OCI-M2 (cell line): ENCODE measurements around the gene ACO2.

Source experiments
- DNase-seq: peaks from one replicate; lab custom pipeline; 2025; ENCODE audit not compliant: unreplicated experiment; lab: John Stamatoyannopoulos, UW

The ACO2 gene

DNA sequence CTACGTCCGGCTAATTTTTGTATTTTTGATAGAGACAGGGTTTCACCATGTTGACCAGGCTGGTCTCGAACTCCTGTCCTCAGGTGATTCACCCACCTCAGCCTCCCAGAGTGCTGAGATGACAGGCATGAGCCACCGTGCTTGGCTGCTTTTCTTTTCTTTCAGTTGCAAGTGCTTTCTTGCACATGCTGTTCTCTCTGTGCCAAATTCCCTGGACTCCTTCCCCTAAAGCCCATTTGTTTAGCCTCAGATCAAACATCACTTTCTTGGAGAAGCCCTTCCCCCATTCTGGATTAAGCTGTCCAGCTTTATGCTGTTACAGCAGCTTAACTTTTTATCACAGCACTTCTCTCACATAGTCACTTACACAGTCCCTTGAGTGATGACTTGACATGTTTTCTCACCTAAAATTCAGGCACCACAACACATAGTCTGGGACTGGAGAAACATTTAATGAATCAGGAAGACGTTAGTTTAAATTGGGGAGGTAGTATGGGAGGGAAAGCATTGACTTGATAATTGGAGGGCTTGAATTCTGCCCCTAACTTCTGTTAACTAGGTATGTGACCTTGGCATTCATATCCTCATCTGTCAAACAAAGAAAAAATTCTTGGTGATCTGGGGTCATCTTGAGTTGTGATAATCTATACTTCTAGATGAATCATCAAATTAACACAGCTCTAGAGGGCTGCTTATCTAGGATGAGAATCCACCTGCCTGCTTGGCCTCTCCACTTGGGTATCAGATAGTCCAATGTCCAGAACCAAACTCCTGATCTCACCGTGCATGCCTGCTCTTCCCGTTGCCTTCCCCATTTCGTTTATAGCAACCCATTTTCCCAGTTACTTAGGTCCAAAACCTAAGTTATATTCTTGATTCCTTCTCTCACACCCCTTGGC is 18.4 kb downstream of the ACO2 start:
- no peak for DNase-seq

- DNase-seq = no peak
These were observed 19.2 kb downstream of the ACO2 start for GRCh38 chr22:41488076-41488475.

DNA sequence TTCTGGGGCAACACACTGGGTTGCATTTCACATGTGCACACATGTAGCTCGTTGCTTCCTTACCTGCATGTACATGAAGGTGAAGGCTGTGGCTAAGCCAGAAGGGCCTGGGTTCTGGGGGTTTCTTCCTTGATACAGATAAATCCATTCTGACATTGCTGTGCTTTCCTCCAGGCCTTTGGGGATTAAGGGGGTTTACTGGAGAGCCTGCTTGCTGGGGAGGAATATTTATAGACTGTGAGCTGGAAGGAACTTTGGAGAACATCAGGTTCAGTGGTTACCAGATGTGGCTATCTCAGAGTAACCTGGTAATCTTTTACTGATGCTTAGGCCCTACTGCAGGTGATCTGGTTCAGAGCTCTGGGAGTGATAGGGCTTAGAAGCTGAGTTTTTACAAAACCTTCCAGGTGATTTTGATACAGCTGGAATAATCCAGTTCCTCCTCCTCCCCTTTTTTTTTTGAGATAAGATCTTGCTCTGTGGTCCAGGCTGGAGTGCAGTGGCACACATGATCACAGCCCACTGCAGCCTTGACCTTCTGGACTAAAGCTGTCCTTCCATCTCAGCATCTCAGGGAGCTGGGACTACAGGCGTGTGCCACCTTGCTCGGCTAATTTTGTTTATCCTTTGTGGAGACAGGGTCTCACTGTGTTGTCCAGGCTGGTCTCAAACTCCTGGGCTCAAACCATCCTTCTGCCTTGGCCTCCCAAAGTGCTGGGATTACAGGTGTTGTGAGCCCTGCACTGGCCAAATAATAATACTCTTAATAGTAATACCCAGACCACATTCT is 19.9 kb downstream of the ACO2 start:
- DNase-seq = no peak

DNA sequence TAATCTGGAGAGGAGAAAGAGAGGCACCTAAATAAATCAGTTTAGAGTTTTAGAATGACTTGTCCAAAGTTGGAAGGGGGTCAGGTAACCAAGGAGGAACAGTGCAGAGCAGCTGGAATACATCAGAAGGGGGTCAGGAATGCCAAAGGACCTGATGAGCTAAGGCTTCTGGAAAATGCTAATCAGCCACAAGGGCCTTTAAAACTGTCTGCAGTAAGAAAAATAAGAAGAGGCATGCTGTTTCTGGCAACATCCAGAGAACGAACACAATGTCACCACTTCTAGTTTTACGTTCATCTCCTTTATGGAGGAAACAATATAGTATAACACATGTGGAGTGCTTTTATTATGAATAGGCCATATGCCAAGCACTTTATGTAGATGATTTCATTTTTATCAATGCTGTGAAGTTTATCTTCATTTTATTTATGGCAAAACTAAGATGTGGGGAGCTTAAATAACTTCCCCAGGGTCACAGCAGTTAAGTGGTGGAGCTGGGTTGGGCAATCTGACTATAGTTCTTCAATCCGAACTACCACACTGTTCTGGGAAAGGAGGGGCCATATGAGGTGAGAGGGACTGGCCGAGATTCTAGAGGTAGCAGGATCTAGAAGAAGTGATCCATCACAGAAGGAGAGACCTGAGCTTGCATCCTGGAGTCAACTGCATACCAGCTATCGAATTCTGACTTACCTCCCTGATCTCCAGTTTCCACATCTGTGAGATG is 22.6 kb downstream of the ACO2 start:
- no peak for DNase-seq

DNA sequence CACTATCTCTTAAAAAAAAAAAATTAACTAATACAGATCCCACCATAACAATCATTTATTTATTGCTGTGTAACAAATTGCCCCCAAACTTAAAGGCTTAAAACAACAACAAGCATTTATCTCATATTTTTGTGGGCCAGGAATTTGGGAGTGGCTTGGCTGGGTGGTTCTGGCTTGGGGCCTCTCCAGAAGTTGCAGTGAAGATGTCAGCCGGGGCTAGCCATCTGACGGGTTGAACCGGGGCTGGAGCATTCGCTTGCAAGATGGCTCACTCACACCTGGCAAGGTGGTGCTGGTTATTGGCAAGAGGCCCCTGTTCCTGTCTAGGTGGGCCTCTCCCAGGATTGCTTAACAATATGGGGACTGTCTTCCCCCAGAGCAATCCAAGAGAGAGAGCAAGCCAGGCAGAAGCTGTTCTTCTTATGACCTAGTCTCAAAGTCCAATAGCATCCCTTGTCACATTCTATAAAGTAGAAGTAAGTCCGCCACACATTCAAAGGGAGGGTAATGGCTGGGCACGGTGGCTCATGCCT is 29.5 kb downstream of the ACO2 start:
- DNase-seq = no peak

- no peak for DNase-seq
These were observed 30.8 kb downstream of the ACO2 start for GRCh38 chr22:41499624-41500280.

GRCh38 chr22:41500303-41500702 is 31.4 kb downstream of the ACO2 start:
- DNase-seq = no peak

- no peak for DNase-seq
These were observed 32.3 kb downstream of the ACO2 start for GRCh38 chr22:41501209-41501608.

- DNase-seq = no peak
These were observed 35.5 kb downstream of the ACO2 start for GRCh38 chr22:41504397-41504796.

DNA sequence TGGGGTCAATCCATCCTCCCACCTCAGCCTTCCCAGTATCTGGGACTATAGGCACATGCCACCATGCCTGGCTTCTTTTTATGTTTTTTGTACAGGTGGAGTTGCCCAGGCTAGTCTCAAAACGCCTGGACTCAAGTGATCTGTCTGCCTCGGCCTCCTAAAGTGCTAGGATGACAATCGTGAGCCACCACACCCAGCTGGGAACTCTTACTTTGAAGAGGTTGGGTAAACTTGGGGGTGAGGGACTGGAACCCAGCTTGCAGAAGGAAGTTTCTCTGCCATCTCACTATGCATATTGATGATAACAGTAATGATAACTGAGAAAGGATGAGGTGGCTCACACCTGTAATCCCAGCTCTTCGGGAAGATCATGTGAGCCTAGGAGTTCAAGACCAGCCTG is 35.9 kb downstream of the ACO2 start:
- DNase-seq = no peak

GRCh38 chr22:41505511-41506220 is 36.7 kb downstream of the ACO2 start:
- DNase-seq = peak; percentile 23

DNA sequence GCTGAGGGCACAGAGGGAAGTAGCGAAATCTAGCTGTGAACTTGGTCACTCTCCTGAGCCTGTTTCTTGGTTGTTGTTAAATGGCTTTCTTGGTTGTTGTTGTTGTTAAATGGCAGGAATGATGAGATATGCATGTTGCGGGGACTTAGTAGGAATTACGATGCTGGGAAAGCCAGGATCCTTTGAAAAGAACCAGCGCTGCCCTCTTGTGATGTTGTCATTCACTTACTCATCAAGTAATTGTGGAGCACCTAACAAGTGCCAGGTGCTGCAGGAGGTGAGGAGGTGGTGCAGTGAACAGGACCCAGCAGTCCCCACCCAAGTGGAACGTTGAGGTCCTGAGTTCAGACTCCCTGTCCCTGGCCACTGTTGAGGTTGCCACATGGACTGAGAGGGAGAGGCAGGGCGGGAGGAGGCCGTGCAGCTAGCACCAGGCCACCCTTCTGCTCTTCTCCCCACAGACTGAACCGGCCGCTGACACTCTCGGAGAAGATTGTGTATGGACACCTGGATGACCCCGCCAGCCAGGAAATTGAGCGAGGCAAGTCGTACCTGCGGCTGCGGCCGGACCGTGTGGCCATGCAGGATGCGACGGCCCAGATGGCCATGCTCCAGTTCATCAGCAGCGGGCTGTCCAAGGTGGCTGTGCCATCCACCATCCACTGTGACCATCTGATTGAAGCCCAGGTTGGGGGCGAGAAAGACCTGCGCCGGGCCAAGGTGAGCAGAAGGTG is 38.6 kb downstream of the ACO2 start:
- DNase-seq = no peak

- DNase-seq = no peak
These were observed 39.9 kb downstream of the ACO2 start for GRCh38 chr22:41508770-41509170.

DNA sequence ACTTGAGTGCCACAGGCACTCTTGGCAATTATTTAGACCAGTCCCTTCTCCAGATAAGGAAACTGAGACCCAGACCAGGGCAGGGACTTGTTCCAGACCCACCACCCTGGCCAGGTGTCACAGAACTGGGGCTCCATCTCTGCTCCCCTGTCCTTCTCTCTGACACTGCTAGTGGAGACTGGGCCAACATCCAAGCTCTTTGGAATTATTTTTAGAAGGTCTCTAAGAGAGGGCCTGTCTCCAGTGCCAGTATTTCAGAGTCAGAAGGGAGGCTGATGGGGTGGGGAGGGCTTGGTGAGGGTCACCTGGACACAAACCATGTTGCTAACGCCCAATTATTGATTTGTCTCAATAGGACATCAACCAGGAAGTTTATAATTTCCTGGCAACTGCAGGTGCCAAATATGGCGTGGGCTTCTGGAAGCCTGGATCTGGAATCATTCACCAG is 42.6 kb downstream of the ACO2 start:
- no peak for DNase-seq

DNA sequence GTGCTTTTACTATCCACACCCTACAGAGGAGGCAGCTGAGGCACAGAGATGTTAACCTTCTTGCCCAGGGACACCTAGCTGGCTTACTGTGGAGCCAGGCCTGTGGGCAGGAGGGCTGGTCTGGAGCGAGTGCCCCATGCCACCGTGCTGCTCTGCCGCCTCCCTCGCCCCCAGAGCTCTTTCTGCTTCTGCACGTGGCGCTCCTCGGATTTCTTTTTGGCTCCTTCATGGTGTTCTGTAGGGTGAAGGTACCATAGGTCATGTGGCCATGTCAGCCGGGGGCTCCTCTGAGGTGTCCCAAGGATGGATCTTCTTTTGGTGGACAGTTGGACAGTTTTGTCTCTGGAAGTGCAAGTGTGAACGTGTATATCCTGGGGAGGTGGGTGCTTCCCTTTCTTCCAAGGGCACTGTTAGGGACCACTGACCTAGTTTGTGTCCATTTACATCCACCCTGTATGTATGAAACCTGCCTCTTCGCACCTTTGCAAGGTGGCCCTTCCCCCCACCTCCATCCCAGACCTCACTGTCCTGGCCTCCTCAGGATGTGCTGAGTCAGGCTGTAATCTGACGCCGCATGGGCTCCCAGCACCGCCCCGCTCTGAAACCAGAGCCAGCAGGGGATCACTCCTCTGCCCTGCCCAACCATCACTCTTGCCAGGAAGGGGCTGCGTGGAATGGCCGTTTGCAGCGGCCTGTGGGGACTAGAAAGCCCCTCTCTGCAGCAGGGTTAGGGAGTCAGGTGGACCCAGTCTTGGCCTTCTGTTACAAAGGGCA is 43.7 kb downstream of the ACO2 start:
- DNase-seq = no peak

GRCh38 chr22:41513391-41513790 is 44.5 kb downstream of the ACO2 start:
- DNase-seq = no peak

DNA sequence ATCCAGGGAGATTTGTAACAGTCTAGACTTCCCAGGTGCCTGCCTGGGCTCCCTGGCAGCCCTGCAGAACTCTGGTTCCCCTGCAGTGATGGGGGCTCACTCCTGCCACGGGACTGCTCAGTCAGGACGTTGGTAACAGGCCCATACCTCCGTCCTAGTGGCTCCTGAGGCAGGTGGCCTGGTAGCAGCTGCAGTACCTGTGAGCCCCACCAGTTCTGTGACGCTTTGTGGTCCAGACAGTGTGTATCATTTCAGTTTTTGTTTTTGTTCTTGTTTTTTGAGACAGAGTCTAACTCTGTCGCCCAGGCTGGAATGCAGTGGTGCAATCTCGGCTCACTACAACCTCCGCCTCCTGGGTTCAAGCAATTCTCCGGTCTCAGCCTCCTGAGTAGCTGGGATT is 47.5 kb downstream of the ACO2 start:
- DNase-seq = no peak

DNA sequence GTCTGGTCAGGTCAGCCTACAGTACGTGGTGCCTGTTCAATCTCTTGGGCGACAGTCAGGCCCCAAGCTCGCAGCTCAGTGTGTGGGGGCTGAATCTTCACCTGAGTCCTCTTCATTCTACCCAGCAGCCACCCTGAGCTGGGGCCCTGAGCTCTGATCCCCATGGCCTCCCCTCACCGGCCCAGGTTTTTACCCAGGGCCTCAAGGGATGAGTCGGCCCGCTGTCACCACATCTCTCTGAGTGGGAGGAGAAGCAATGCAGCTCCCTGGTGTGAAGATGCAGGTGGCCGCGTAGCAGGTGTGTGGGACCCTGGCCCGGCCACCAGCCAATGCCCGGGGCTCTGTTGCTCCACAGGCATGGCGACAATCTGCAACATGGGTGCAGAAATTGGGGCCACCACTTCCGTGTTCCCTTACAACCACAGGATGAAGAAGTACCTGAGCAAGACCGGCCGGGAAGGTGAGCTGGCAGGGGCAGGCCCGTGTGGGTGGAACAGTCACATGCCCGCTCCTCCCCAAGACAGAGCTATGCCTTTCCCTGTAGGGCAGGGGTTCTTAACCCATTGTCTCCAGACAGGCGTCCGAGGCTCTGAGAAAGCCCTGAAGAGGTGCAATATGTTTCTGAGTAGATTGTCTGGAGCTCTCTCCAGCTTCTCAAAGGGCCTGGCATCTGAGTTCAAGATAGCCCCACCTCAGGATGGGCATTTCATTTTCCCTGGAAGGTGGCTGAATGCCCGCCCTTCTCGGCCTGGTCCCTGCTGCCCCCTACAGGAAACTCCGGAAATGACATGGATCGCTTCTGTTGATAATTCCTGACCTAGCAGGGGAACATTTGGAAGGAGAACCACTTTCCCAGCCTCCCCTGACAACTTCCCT is 48.5 kb downstream of the ACO2 start:
- DNase-seq = no peak
